Peyer's patch (tissue), 4 donors: ENCODE results near the gene ELAVL4.

Experiments
- POLR2A ChIP-seq, 2 donors: fragments of 450-650 bp; IDR thresholded peaks; one replicate each; pipeline ENCODE4 v1.5.1; 2017; ENCODE audit warnings: antibody characterized with exemption in 2 of 2, mild to moderate bottlenecking in 2 of 2, moderate library complexity in 2 of 2
- TF ChIP-seq, protein P1 (sequence below), 6 experiments: fragments of 450-650 bp in 4 of 6; fragments of 200-600 bp in 2 of 6; sonication (generic) in 1 of 6; IDR thresholded peaks; one replicate each; pipeline ENCODE4 v1.5.1; 2017 to 2019; ENCODE audit warnings: antibody characterized with exemption in 6 of 6, mild to moderate bottlenecking in 3 of 6, moderate library complexity in 1 of 6

DNA sequence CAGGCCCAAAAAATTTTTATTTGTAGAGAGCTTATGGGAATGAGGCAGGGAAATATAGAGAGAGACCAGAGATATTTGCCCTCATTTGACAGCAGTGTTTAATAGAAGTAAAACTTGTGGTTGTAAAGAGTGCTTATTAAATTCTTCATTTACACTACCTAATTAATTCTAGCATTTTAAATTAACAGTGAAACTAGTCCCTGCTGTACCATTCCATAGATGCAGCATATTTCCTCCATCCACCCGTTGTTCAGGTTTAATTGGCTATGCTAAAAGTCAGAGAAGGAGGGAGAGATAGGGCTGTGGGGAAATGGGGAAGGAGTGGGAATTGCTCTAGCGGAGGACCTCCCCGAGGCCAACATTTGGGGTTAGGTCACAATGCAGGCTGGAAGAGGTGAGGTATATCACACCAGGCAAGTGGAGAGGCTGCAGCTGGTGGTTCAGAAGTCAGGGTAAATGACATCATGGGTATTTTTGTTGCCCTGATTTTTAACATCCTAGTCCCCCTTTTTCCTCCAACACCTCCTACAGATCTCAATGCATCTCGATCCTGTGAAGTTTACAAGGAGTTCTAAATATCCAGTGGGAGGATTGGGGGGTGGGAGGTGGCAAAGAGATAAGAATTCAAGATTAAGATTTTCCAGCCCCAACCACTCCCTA is 38.6 kb downstream of the ELAVL4 start:
- no peak for TF ChIP-seq POLR2A (IDR thresholded peaks at IDR 0.05)
- TF ChIP-seq, protein P1, sequence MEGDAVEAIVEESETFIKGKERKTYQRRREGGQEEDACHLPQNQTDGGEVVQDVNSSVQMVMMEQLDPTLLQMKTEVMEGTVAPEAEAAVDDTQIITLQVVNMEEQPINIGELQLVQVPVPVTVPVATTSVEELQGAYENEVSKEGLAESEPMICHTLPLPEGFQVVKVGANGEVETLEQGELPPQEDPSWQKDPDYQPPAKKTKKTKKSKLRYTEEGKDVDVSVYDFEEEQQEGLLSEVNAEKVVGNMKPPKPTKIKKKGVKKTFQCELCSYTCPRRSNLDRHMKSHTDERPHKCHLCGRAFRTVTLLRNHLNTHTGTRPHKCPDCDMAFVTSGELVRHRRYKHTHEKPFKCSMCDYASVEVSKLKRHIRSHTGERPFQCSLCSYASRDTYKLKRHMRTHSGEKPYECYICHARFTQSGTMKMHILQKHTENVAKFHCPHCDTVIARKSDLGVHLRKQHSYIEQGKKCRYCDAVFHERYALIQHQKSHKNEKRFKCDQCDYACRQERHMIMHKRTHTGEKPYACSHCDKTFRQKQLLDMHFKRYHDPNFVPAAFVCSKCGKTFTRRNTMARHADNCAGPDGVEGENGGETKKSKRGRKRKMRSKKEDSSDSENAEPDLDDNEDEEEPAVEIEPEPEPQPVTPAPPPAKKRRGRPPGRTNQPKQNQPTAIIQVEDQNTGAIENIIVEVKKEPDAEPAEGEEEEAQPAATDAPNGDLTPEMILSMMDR (IDR thresholded peaks at IDR 0.05): no peak
